A673 (cell line): ENCODE data around the gene PVALEF. TPM values are rescaled to one million over a fixed set of nuclear protein-coding genes. Genes with fewer than 3 reads are reported as not detected.

Source experiments
- BruUV-seq: library from RNA; stranded (reverse); fragments of 400-500 nt; replicated peaks from 2 replicates; lab custom pipeline; 2021; lab: Mats Ljungman, UMichigan
- CTCF ChIA-PET: fragments of 300-600 bp; sonication (Branson Sonifier 250); formaldehyde crosslinking; loops from one replicate; lab custom pipeline; 2022; ENCODE audit warnings: antibody characterized with exemption; lab: Charles Lee
- POLR2A ChIA-PET: fragments of 300-600 bp; sonication (Branson Sonifier 250); formaldehyde crosslinking; loops from one replicate; lab custom pipeline; 2022; ENCODE audit warnings: antibody characterized with exemption; ENCODE audit not compliant: low non-redundant PET; lab: Charles Lee
- DNase-seq: peaks from one replicate; pipeline ENCODE4 v3.0.0-alpha.2; 2015; ENCODE audit warnings: low spot score
- H3K27ac ChIP-seq: fragments of 200-600 bp; sonication (generic); 2 replicates; pipeline ENCODE4 v1.5.1; 2016; ENCODE audit warnings: mixed run types, low read depth, mild to moderate bottlenecking, mixed read lengths, antibody characterized with exemption, low read length; ENCODE audit not compliant: poor library complexity, severe bottlenecking
- H3K27me3 ChIP-seq: fragments of 200-600 bp; sonication (generic); replicated peaks from 2 replicates; pipeline ENCODE4 v1.6.1; 2017; ENCODE audit warnings: mixed run types, low read depth, mild to moderate bottlenecking, mixed read lengths, antibody characterized with exemption, low read length; ENCODE audit not compliant: insufficient read depth, poor library complexity
- H3K36me3 ChIP-seq: fragments of 200-600 bp; sonication (generic); 2 replicates; pipeline ENCODE4 v1.6.1; 2016; ENCODE audit warnings: mixed run types, mild to moderate bottlenecking, mixed read lengths, antibody characterized with exemption, low read length; ENCODE audit not compliant: insufficient read depth, poor library complexity, severe bottlenecking
- H3K4me1 ChIP-seq: fragments of 200-600 bp; sonication (generic); 2 replicates; pipeline ENCODE4 v1.6.1; 2017; ENCODE audit warnings: mixed run types, mild to moderate bottlenecking, mixed read lengths, antibody characterized with exemption, low read length; ENCODE audit not compliant: insufficient read depth, poor library complexity, severe bottlenecking
- H3K4me3 ChIP-seq: fragments of 200-600 bp; sonication (generic); 2 replicates; pipeline ENCODE4 v1.5.1; 2016; ENCODE audit warnings: low read depth, mixed run types, mild to moderate bottlenecking, mixed read lengths, low read length; ENCODE audit not compliant: poor library complexity, severe bottlenecking
- H3K9me3 ChIP-seq: fragments of 200-600 bp; sonication (generic); 2 replicates; pipeline ENCODE4 v1.6.1; 2016; ENCODE audit warnings: mixed run types, low read depth, mild to moderate bottlenecking, mixed read lengths, antibody characterized with exemption, low read length; ENCODE audit not compliant: poor library complexity, severe bottlenecking
- CTCF ChIP-seq: fragments of 300-800, 200-600 bp; sonication (generic); conservative IDR thresholded peaks from 2 replicates; pipeline ENCODE4 v1.5.1; 2017; ENCODE audit warnings: low read depth, mild to moderate bottlenecking, antibody characterized with exemption, low read length, moderate library complexity, mixed read lengths
- EZH2 ChIP-seq: fragments of 200-600 bp; sonication (generic); IDR thresholded peaks from 2 replicates; pipeline ENCODE4 v1.6.1; 2017; ENCODE audit warnings: borderline replicate concordance, low read depth, mild to moderate bottlenecking, mixed read lengths, antibody characterized with exemption, low read length; ENCODE audit not compliant: poor library complexity, severe bottlenecking
- intact Hi-C: fragments of 100-400 bp; cut with micrococcal nuclease; formaldehyde crosslinking; loops from one replicate; pipeline ENCODE4 v1.10.0; 2022; ENCODE audit not compliant: unreplicated experiment
- total RNA-seq: library from RNA; stranded (reverse); gene quantifications from 2 replicates; pipeline ENCODE4 v1.2.3, GENCODE V29; 2021

PVALEF gene
- total RNA-seq, 1 experiment from 2014 or later = not detected

GRCh38 chr17:81171941-81172340 lies 6.6 kb downstream of the PVALEF start:
- DNase-seq = no peak
- no TSS peak for BruUV-seq
- POLR2A ChIA-PET = no interaction called here
- no peak overlapping the region for H3K4me3 ChIP-seq
- no peaks in the 10 kb centered on the region for H3K36me3 ChIP-seq
- H3K27ac ChIP-seq = no peak overlapping the region
- TF ChIP-seq CTCF (no peak), EZH2 (no peak)
- H3K4me1 ChIP-seq = no peaks in the 10 kb centered on the region
- H3K27me3 ChIP-seq = no peaks in the 10 kb centered on the region
- CTCF ChIA-PET = no interaction called here
- intact Hi-C loops = no loop called here
- peaks cover 11% of the 10 kb centered on the region for H3K9me3 ChIP-seq

GRCh38 chr17:81173052-81173761 lies 7.9 kb downstream of the PVALEF start:
- intact Hi-C loops = no loop called here
- Histone ChIP-seq H3K27me3 (no peaks in the 10 kb centered on the region), H3K9me3 (peaks cover 11% of the 10 kb centered on the region), H3K4me1 (no peaks in the 10 kb centered on the region), H3K27ac (peak overlapping the region; percentile 29), H3K36me3 (no peaks in the 10 kb centered on the region), H3K4me3 (no peak overlapping the region)
- no peak for DNase-seq
- TF ChIP-seq CTCF (no peak), EZH2 (no peak)
- BruUV-seq = no TSS peak
- ChIA-PET POLR2A (no interaction called here), CTCF (no interaction called here)

- H3K4me1 ChIP-seq = no peaks in the 10 kb centered on the region
- intact Hi-C loops = no loop called here
- TF ChIP-seq EZH2 (no peak), CTCF (no peak)
- no TSS peak for BruUV-seq
- no peaks in the 10 kb centered on the region for H3K36me3 ChIP-seq
- ChIA-PET CTCF (no interaction called here), POLR2A (no interaction called here)
- no peaks in the 10 kb centered on the region for H3K27me3 ChIP-seq
- peaks cover 11% of the 10 kb centered on the region for H3K9me3 ChIP-seq
- no peak overlapping the region for H3K4me3 ChIP-seq
- no peak for DNase-seq
- peak overlapping the region; percentile 29 for H3K27ac ChIP-seq
Observed at GRCh38 chr17:81173762-81174155, 8.5 kb downstream of the PVALEF start.
